SK-N-SH treated with all-trans-retinoic acid at 6 μM for 48 hours (cell line): ENCODE results near the gene PPM1H.

Source experiments
- ATAC-seq: fragments of 200-7000 bp; cut with Tn5 transposase; 3 replicates; pipeline ENCODE4 v1.9.1; 2020; ENCODE audit warnings: mild to moderate bottlenecking, moderate library complexity
- ARNTL ChIP-seq: fragments of 450-650 bp; formaldehyde crosslinking; IDR thresholded peaks from 2 replicates; pipeline ENCODE4 v1.5.0; 2020; ENCODE audit warnings: low read depth, mild to moderate bottlenecking, moderate library complexity, borderline replicate concordance
- BACH2 ChIP-seq: fragments of 250-450 bp; sonication (Bioruptor Pico); IDR thresholded peaks from 2 replicates; pipeline ENCODE4 v1.9.0; 2021; ENCODE audit warnings: mild to moderate bottlenecking, borderline replicate concordance
- CREB5 ChIP-seq: fragments of 250-450 bp; sonication (Bioruptor Pico); IDR thresholded peaks from 2 replicates; pipeline ENCODE4 v1.5.1; 2020; ENCODE audit warnings: low read depth, mild to moderate bottlenecking, moderate library complexity
- CSDC2 ChIP-seq: fragments of 250-450 bp; sonication (Bioruptor Pico); IDR thresholded peaks from 2 replicates; pipeline ENCODE4 v1.5.0; 2020; ENCODE audit warnings: mild to moderate bottlenecking, moderate library complexity
- CSRNP3 ChIP-seq: fragments of 250-450 bp; sonication (Bioruptor Pico); IDR thresholded peaks from 2 replicates; pipeline ENCODE4 v1.5.1; 2021; ENCODE audit warnings: mild to moderate bottlenecking, moderate library complexity
- ESRRG ChIP-seq: fragments of 250-450 bp; sonication (Bioruptor Pico); IDR thresholded peaks from 2 replicates; pipeline ENCODE4 v1.6.1; 2021; ENCODE audit warnings: mild to moderate bottlenecking
- GLIS3 ChIP-seq: fragments of 250-450 bp; sonication (Bioruptor Pico); IDR thresholded peaks from 2 replicates; pipeline ENCODE4 v1.5.0; 2020; ENCODE audit warnings: mild to moderate bottlenecking, moderate library complexity
- OSR1 ChIP-seq: fragments of 250-450 bp; sonication (Bioruptor Pico); IDR thresholded peaks from 2 replicates; pipeline ENCODE4 v1.8.0; 2022; ENCODE audit warnings: moderate library complexity, mild to moderate bottlenecking, inconsistent platforms
- POU6F1 ChIP-seq: fragments of 250-450 bp; sonication (Bioruptor Pico); IDR thresholded peaks from 2 replicates; pipeline ENCODE4 v1.8.0; 2021; ENCODE audit warnings: low read depth, mild to moderate bottlenecking, moderate library complexity, borderline replicate concordance
- PPARA ChIP-seq: fragments of 250-450 bp; sonication (Bioruptor Pico); IDR thresholded peaks from 2 replicates; pipeline ENCODE4 v1.5.0; 2020; ENCODE audit warnings: mild to moderate bottlenecking, borderline replicate concordance
- RARB ChIP-seq: fragments of 250-450 bp; sonication (Bioruptor Pico); IDR thresholded peaks from 2 replicates; pipeline ENCODE4 v1.8.0; 2021; ENCODE audit warnings: mild to moderate bottlenecking, moderate library complexity
- SNAI2 ChIP-seq: fragments of 250-450 bp; sonication (Bioruptor Pico); IDR thresholded peaks from 2 replicates; pipeline ENCODE4 v1.5.0; 2020; ENCODE audit warnings: mild to moderate bottlenecking, moderate library complexity
- TOX ChIP-seq: fragments of 250-450 bp; sonication (Bioruptor Pico); IDR thresholded peaks from 2 replicates; pipeline ENCODE4 v1.8.0; 2021; ENCODE audit warnings: mild to moderate bottlenecking, moderate library complexity, borderline replicate concordance
- TSHZ2 ChIP-seq: fragments of 250-450 bp; sonication (Bioruptor Pico); IDR thresholded peaks from 2 replicates; pipeline ENCODE4 v1.5.0; 2020; ENCODE audit warnings: mild to moderate bottlenecking, moderate library complexity
- ZC3H10 ChIP-seq: fragments of 250-450 bp; sonication (Bioruptor Pico); IDR thresholded peaks from 2 replicates; pipeline ENCODE4 v1.5.1; 2021; ENCODE audit warnings: mild to moderate bottlenecking, moderate library complexity
- ZFP3 ChIP-seq: fragments of 250-450 bp; sonication (Bioruptor Pico); IDR thresholded peaks from 2 replicates; pipeline ENCODE4 v1.5.0; 2020; ENCODE audit warnings: mild to moderate bottlenecking, moderate library complexity
- ZFP30 ChIP-seq: fragments of 450-650 bp; formaldehyde crosslinking; IDR thresholded peaks from 2 replicates; pipeline ENCODE4 v1.5.0; 2022; ENCODE audit warnings: mild to moderate bottlenecking, moderate library complexity
- ZNF70 ChIP-seq: fragments of 450-650 bp; formaldehyde crosslinking; IDR thresholded peaks from 2 replicates; pipeline ENCODE4 v1.5.0; 2020; ENCODE audit warnings: mild to moderate bottlenecking, moderate library complexity

Gene PPM1H

GRCh38 chr12:62693376-62694050 lies 241.4 kb downstream of the PPM1H start:
- no peak; the same call in 2 of the 3 replicates for ATAC-seq
- TF ChIP-seq CSDC2 (CRISPR knock-in tag) (no peak), ARNTL (CRISPR knock-in tag) (no peak), CSRNP3 (no peak), BACH2 (CRISPR knock-in tag) (no peak), CREB5 (CRISPR knock-in tag) (no peak), TSHZ2 (no peak), SNAI2 (CRISPR knock-in tag) (no peak), PPARA (CRISPR knock-in tag) (no peak), ZC3H10 (CRISPR knock-in tag) (no peak)

- TF ChIP-seq ZFP3 (CRISPR knock-in tag) (no peak), OSR1 (CRISPR knock-in tag) (no peak), TSHZ2 (no peak), CSRNP3 (no peak), GLIS3 (CRISPR knock-in tag) (no peak)
- peak; percentile 31 for ATAC-seq
These were observed 242.1 kb downstream of the PPM1H start for GRCh38 chr12:62692884-62693283.

- ATAC-seq: no peak
- TF ChIP-seq CSRNP3 (no peak), TSHZ2 (no peak), POU6F1 (CRISPR knock-in tag) (no peak), OSR1 (CRISPR knock-in tag) (no peak), GLIS3 (CRISPR knock-in tag) (no peak), CREB5 (CRISPR knock-in tag) (no peak), RARB (no peak), ZFP30 (no peak), ZFP3 (CRISPR knock-in tag) (no peak), SNAI2 (CRISPR knock-in tag) (no peak), ZNF70 (no peak), TOX (CRISPR knock-in tag) (no peak), CSDC2 (CRISPR knock-in tag) (no peak), ESRRG (CRISPR knock-in tag) (no peak), BACH2 (CRISPR knock-in tag) (no peak)
These were observed 243.6 kb downstream of the PPM1H start for GRCh38 chr12:62691309-62691708.
